ENCODE results near the gene PRPF31. TPM values are rescaled to one million over a fixed set of nuclear protein-coding genes. Genes with fewer than 3 reads are reported as not detected.

PRPF31 gene
- total and polyA plus RNA-seq, 9 of the 15 experiments (the other 6 are each of a cell fraction or from before 2014, with no cell fraction given), result 5.8 to 92.2 (median 69.2) TPM

DNA sequence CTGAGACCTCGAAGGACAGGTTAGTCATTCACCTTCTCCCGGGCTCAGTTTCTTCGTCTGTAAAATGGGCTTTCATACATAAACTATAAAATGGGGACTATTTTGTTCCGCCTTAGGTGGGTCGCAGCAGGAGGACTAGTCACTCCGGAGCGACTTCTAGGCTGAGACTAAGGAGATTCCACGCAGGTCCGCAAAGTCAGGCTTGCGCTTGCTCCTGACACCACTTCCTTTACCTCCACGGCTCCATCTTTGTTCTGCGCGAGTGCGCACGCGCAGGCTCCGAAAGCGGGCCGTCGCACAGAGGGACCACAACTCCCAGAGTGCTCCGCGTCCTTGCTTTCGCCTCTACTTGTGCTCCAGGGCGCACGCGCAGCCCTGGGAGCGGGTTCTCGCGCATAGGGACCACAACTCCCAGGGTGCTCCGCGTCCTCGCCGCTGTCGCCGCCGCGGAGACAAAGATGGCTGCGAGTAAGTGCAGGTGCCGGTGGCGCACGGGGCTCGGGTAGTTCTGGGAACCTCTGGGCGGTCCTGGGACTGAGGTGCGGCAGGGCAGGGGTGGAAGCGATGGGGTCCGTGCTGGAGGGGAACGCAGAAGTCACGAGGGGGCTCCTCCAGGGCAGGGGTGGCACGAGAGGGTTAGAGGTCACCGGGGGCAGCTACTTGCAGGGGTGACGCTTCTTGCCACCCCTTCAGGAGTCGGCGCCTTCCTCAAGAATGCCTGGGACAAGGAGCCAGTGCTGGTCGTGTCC is 13.0 kb upstream of the PRPF31 start, which contains the start of gene NDUFA3 (continued):
- no peak; the same call in none of the 2 replicates for TF ChIP-seq ZNF609 (CRISPR knock-in tag; IDR thresholded peaks at IDR 0.05; ENCODE audit: borderline replicate concordance)
- TF ChIP-seq NONO (IDR thresholded peaks at IDR 0.05; ENCODE audit: low read depth in 2 of 2, low read length in 1 of 2), result no peak
- TF ChIP-seq ZNF77 (CRISPR knock-in tag; IDR thresholded peaks at IDR 0.05), result no peak
- no peak for TF ChIP-seq ZNF232 (CRISPR knock-in tag; IDR thresholded peaks at IDR 0.05)
- TF ChIP-seq MTA3 (IDR thresholded peaks at IDR 0.05; ENCODE audit: borderline replicate concordance), result 0 out of 2 replicates have a peak, but pooled peaks have one; percentile 33
- TF ChIP-seq ZNF384 (IDR thresholded peaks at IDR 0.05; ENCODE audit: low read depth, low read length), result no peak; the same call in 1 of the 2 replicates
- TF ChIP-seq FOXA1 (IDR thresholded peaks at IDR 0.05; ENCODE audit: borderline replicate concordance), result no peak
- no peak for TF ChIP-seq MCM2 (IDR thresholded peaks at IDR 0.05; ENCODE audit: low read depth)
- TF ChIP-seq TRIM28 (IDR thresholded peaks at IDR 0.05), result 0 out of 2 replicates have a peak, but pooled peaks have one; percentile 63
- TF ChIP-seq RBM15 (IDR thresholded peaks at IDR 0.05; ENCODE audit: insufficient read depth, low read length), result no peak
- no peak for TF ChIP-seq MYBL2 (IDR thresholded peaks at IDR 0.05; ENCODE audit: low read depth)
- no peak for TF ChIP-seq MYBL2 (CRISPR knock-in tag; IDR thresholded peaks at IDR 0.05; ENCODE audit: borderline replicate concordance)
- no peak for TF ChIP-seq XRCC5 (IDR thresholded peaks at IDR 0.05; ENCODE audit: low read depth, low read length)
- peak; percentile 85 for TF ChIP-seq RBBP5 (IDR thresholded peaks at IDR 0.05; ENCODE audit: borderline replicate concordance, insufficient read depth, low read length, poor library complexity, severe bottlenecking)
- no peak for TF ChIP-seq THRAP3 (IDR thresholded peaks at IDR 0.05; ENCODE audit: borderline replicate concordance)
- no peak; the same call in 1 of the 2 replicates for TF ChIP-seq CTBP1 (IDR thresholded peaks at IDR 0.05; ENCODE audit: borderline replicate concordance)
- TF ChIP-seq RNF219 (CRISPR knock-in tag; IDR thresholded peaks at IDR 0.05), result no peak
- TF ChIP-seq, protein P1, sequence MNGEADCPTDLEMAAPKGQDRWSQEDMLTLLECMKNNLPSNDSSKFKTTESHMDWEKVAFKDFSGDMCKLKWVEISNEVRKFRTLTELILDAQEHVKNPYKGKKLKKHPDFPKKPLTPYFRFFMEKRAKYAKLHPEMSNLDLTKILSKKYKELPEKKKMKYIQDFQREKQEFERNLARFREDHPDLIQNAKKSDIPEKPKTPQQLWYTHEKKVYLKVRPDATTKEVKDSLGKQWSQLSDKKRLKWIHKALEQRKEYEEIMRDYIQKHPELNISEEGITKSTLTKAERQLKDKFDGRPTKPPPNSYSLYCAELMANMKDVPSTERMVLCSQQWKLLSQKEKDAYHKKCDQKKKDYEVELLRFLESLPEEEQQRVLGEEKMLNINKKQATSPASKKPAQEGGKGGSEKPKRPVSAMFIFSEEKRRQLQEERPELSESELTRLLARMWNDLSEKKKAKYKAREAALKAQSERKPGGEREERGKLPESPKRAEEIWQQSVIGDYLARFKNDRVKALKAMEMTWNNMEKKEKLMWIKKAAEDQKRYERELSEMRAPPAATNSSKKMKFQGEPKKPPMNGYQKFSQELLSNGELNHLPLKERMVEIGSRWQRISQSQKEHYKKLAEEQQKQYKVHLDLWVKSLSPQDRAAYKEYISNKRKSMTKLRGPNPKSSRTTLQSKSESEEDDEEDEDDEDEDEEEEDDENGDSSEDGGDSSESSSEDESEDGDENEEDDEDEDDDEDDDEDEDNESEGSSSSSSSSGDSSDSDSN (IDR thresholded peaks at IDR 0.05; ENCODE audit: borderline replicate concordance in 1 of 2, low read depth in 2 of 2, low read length in 2 of 2), result no peak
- TF ChIP-seq PHF20 (IDR thresholded peaks at IDR 0.05; ENCODE audit: partially characterized antibody), result peak; percentile 90
